Hematopoietic multipotent progenitor cell treated with erythropoietin and hydrocortisone succinate and interleukin-3 and kit ligand, for 15 days (in vitro differentiated cells): Measurements from ENCODE around the gene CALN1.
"Not testable (repeated sequence)": the region's sequence is repeated elsewhere in the genome, so short reads cannot be mapped to it uniquely, and the experiment has no call there.

Source experiments
- DNase-seq: peaks from one replicate; pipeline ENCODE4 v3.0.0-alpha.2; 2015; ENCODE audit warnings: low spot score

Gene CALN1

GRCh38 chr7:72092769-72093168, 319.4 kb downstream of the CALN1 start:
- no peak for DNase-seq

DNA sequence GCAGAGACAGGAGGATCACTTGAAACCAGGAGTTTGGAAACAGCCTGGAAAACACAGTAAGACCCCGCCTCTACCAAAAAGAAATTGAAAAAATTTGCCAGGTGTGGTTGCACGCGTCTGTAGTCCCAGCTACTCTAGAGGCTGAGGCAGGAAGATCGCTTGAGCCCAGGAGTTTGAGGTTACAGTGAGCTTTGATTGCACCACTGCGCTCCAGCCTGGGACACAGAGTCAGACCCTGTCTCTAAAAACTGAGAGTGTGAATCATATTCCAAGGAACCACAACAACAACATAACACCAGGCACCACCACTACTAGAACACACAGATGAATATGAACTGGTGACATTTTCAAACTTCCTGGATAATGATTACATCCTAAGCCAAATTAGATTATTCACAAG, 324.2 kb downstream of the CALN1 start:
- DNase-seq = no peak

GRCh38 chr7:72080865-72081510, 331.1 kb downstream of the CALN1 start:
- DNase-seq = no peak

- DNase-seq = no peak
Measured at GRCh38 chr7:72080341-72080766, 331.8 kb downstream of the CALN1 start.

DNA sequence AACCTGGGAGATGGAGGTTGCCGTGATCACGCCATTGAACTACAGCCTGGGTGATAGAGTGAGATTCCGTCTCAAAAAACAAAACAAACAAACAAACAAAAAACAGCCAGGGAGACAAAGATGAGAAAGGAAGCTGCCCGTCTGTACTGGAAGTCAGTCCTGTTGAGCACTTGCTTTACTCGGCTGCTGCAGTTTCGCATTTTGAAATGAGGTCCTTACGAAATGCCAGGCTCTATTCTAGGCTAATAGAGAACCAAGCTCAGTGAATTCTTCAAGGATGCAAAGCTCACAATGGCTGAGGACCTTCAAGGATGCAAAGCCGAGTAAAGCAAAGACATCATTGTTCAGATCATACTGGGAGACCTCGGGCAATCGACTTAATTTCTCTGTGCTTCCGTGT, 333.3 kb downstream of the CALN1 start:
- no peak for DNase-seq

DNA sequence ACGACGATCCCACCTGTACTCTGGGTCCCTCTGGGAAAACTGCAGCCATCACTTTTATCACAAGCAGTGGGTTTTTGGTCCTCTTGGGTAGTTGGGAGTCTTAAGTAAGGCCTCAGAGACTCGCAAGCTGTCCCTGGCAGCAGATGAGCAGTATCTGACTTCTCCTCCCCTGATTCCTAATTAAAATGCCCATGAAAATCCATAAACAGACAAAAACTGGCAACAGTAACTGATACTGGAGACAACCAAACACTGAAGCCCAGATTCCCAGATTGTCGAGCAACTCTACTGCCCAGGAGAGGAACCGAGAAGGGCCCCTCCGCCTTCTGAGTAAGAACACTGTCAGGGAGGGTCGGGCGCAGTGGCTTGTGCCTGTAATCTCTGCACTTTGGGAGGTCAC, 333.8 kb downstream of the CALN1 start:
- no peak for DNase-seq

DNA sequence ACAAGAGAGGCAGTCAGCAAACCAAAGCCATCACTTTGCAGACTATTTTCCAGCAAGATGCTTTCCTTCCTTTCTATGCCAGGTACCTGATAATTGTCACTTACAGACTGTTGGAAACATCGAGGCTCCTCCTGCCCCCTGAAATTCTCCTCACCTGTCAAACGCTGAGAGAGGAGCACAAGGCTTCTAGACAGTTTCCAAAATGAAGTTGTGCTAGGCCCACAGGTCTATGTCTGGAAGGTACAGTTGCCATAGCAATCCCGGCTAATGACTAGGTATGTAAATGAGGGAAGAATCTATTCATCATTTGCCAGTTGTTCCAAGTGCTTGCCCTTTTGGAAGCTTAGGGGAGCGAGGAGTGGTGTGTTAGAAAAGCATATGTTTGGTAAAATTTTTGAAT, 334.4 kb downstream of the CALN1 start:
- no peak for DNase-seq

DNA sequence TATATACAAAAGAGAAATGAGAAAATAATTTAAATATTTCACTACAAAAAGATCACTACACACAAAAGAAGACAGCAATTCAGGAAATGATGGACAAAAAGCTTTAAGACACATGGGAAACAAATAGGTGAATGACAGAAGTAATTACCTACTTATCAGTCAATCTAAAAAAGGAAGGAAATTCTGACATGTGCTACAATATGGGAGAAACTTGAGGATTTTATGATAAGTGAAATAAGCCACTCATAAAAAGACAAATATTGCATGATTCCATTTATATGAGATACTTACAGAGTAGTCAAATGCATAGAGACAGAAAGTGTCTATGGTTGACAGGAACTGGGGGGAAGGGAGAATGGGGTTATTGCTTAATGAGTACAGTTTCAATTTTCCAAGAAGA, 339.2 kb downstream of the CALN1 start:
- no peak for DNase-seq

- DNase-seq = no peak
Measured at GRCh38 chr7:72069263-72069662, 342.9 kb downstream of the CALN1 start.

GRCh38 chr7:72065764-72066163, 346.4 kb downstream of the CALN1 start:
- not testable (repeated sequence) for DNase-seq

- DNase-seq = no peak
Measured at GRCh38 chr7:72064916-72065315, 347.2 kb downstream of the CALN1 start.

- no peak for DNase-seq
Measured at GRCh38 chr7:72063330-72063729, 348.8 kb downstream of the CALN1 start.

- DNase-seq = no peak
Measured at GRCh38 chr7:72062666-72063065, 349.5 kb downstream of the CALN1 start.

GRCh38 chr7:72059925-72060324, 352.2 kb downstream of the CALN1 start:
- DNase-seq = no peak

DNA sequence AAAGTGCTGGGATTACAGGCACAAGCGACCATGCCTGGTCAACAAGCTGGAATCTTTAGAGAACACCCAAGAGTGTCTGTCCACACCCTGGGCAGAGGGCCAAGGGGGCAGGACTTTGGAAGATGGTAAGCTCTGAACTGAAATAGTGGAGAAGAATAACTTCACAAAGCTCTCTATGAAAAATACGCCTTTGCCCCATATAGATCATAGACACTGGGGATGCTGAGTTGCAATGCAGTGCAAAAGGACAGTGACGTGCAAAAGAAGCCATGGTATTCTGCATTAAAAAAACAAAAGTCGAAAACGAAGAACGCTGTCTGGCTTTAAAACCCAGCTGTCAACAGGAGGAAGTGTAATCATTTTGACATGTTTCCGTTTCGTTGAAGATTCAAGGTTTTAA, 353.6 kb downstream of the CALN1 start:
- no peak for DNase-seq

GRCh38 chr7:72057796-72058195, 354.3 kb downstream of the CALN1 start:
- DNase-seq = no peak

- DNase-seq = no peak
Measured at GRCh38 chr7:72057231-72057630, 354.9 kb downstream of the CALN1 start.

DNA sequence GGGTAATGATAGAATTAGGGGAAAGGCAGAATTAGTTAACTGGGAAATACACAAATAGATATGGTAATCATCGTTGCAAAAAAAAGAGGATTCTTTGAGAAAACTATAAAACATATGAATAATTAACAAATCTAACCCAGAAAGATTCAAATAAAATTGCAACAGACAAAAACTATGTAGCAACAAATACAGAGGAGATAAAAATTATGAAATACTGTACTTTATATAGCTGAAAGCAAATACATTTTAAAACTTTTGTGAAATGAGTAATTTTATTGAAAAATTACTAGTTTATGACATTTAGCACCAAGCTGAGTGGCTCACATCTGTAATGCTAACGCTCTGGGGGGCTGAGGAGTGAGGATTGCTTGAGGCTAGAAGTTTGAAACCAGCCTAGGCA, 356.7 kb downstream of the CALN1 start:
- DNase-seq = no peak

DNA sequence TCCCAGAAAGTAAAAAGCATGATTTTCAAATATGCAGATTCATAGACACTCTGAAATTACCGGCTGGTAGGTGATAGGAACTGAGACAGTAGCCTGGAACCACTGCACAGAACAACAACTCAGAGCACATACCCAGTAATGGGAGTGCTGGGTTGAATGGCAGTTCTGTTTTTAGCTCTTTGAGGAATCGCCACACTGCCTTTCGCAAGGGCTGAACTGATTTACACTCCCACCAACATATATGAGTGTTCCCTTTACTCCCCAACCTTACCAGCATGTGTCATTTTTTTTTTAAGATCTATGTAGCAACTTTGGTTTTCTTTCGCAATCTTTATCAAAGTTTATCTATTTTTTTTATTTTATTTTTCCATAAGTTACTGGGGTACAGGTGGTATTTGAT, 358.8 kb downstream of the CALN1 start:
- no peak for DNase-seq

- no peak for DNase-seq
Measured at GRCh38 chr7:72048420-72048819, 363.7 kb downstream of the CALN1 start.

- DNase-seq = no peak
Measured at GRCh38 chr7:72042855-72043254, 369.3 kb downstream of the CALN1 start.

DNA sequence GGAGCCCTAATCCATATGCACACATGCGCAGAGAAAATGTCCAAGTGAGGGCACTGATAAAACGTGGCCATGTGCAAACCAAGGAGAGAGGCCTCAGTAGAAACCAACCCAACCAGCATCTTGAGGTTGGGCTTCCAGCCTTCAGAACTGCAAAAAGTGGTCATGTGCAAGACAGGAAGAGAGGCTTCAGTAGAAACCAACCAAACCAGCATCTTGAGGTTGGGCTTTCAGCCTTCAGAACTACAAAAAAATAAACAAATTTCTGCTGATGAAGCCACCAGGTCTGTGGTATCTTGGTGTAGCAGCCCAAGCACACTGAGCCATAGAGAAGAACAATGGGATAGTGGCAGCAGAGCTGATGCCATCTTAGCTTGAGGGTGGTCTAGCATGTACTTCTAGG, 371.5 kb downstream of the CALN1 start:
- DNase-seq = no peak

DNA sequence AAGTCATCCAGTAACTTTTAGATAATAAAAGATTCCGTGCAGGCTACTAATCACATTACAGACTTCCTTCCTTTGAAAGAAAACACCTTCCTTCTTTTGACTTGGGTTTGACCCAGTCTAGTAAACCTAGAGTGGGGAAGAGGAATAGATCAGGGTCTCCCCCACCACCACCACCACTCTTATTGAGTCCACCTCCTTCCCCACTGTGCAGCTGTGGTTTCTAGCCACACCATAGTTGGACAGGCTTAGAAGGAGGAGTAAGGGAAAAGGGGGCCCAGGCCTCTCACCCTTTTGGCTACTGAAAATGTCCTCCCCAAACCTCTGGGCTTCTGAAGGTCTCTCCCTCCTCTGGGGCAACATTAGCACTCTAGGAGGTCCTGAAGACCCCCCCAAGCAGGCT, 372.7 kb downstream of the CALN1 start:
- no peak for DNase-seq

DNA sequence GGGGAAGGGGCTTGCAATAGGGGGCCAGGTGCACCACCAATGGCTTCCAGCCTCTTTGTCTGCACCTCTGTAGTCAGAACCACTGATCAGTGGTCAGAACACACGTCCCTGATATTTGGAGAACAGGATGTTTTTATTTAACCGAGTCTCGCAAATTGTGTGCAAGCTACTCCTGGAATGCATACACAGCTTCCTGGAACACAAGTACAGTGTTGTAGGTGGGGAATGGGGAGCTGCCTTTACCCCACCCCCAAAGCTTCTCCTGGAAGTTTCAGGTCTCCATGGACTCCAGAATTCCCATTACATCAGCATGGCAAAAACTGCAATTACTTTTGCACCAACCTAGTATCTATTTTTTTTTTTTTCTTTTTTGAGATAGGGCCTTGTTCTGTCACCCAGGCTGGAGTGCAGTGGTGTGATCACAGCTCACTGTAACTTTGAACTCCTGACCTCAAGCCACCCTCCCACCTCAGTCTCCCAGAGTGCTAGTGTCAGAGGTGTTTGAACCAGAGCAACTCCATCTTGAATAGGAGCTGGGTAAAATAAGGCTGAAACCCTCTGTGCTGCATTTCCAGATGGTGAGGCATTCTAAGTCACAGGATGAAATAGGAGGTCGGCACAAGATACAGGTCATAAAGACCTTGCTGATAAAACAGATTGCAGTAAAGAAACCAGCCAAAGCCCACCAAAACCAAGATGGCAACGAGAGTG, 374.0 kb downstream of the CALN1 start:
- DNase-seq = no peak
